ENCODE data around the gene CHRNG. TPM values are rescaled to one million over a fixed set of nuclear protein-coding genes. Genes with fewer than 3 reads are reported as not detected.
"Not testable (repeated sequence)": the region's sequence is repeated elsewhere in the genome, so short reads cannot be mapped to it uniquely, and the experiment has no call there.

The CHRNG gene
- polyA plus RNA-seq, 1 donor, result 0.21 TPM

GRCh38 chr2:232563580-232563979 lies 24.1 kb downstream of the CHRNG start:
- H3K27ac ChIP-seq (ENCODE audit: low read length), result no peak overlapping the region
- no peak for DNase-seq
- H3K36me3 ChIP-seq (ENCODE audit: control insufficient read depth, insufficient read depth, low read length), result peaks cover 73% of the 10 kb centered on the region
- no peaks in the 10 kb centered on the region for H3K4me1 ChIP-seq (ENCODE audit: control insufficient read depth, insufficient read depth, low read length)
- no peaks in the 10 kb centered on the region for H3K27me3 ChIP-seq (ENCODE audit: control insufficient read depth, insufficient read depth, low read length)
- no peak overlapping the region for H3K4me3 ChIP-seq (ENCODE audit: low read length)
- WGBS (ENCODE audit: insufficient coverage, low lambda C conversion rate), result 100% methylated on average over 1 of the region's 3 CpGs
- H3K9me3 ChIP-seq (ENCODE audit: control insufficient read depth, low read depth, low read length), result no peaks in the 10 kb centered on the region

DNA sequence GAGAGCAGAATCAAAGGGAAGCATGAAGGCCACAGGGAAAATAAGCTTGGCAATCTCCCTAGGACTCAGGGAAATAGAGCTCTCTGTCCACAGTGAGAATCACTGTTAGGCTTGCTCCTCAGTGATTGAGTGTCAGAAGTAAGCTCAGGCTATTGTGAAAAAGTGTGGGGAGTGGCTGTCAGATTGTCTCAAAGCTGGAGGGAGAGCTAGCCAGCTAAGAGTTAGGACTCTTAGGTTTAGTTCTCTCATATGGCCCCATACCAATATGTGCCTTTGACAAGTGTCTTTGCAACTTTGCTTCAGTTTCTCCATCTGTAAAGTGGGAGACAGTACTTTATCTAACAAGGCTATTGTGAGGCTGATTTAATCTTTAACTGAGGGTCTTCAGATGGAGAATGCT lies 28.2 kb downstream of the CHRNG start:
- H3K27me3 ChIP-seq (ENCODE audit: control insufficient read depth, insufficient read depth, low read length), result no peaks in the 10 kb centered on the region
- H3K9me3 ChIP-seq (ENCODE audit: control insufficient read depth, low read depth, low read length), result no peaks in the 10 kb centered on the region
- H3K27ac ChIP-seq (ENCODE audit: low read length), result no peak overlapping the region
- no peak overlapping the region for H3K4me3 ChIP-seq (ENCODE audit: low read length)
- DNase-seq, result no peak
- peaks cover 10% of the 10 kb centered on the region for H3K4me1 ChIP-seq (ENCODE audit: control insufficient read depth, insufficient read depth, low read length)
- H3K36me3 ChIP-seq (ENCODE audit: control insufficient read depth, insufficient read depth, low read length), result peaks cover 72% of the 10 kb centered on the region

DNA sequence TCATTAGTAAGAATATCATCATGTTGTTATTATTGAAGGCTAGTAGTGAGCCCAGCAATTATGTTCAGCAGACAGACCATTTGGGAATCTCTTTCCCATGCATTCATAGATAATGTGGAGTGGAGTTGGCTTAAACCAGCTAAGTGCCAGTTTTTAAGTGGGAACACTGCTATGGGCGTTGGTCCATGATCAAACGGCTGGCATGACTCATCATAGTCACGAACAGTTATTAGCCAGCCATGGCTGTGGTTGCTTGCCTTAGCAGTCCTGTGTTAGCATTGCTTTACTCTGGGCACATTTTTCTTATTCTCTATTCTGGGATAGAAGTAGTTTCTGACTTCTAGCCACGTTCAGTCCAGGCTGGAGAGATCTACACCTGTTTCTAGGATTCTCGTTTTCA lies 28.7 kb downstream of the CHRNG start:
- Histone ChIP-seq H3K27me3 (ENCODE audit: control insufficient read depth, insufficient read depth, low read length) (no peaks in the 10 kb centered on the region), H3K36me3 (ENCODE audit: control insufficient read depth, insufficient read depth, low read length) (peaks cover 68% of the 10 kb centered on the region), H3K4me1 (ENCODE audit: control insufficient read depth, insufficient read depth, low read length) (peaks cover 15% of the 10 kb centered on the region), H3K4me3 (ENCODE audit: low read length) (no peak overlapping the region), H3K27ac (ENCODE audit: low read length) (no peak overlapping the region), H3K9me3 (ENCODE audit: control insufficient read depth, low read depth, low read length) (no peaks in the 10 kb centered on the region)
- no peak for DNase-seq
- 100% methylated on average over 2 of the region's 5 CpGs for WGBS (ENCODE audit: insufficient coverage, low lambda C conversion rate)

DNA sequence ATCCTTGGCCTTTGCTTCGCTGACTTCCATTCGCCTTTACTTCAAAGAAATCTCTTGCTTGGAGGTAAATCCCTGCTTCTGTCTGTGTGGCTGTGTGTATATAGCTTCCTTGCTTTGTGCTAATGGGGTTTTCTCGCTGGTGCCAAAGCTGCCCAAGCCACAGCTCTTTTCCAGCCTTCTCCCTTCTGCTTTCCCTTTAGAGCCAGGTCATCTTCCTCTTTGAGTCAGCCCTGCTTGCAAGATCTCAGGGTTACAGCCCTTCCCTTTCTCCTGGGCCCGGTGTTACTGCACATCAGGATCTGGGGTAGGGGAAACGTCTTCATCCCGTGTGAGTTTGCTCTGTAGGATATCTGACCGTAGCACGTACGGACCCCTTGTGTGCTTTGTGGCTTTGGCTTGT lies 30.0 kb downstream of the CHRNG start:
- Histone ChIP-seq H3K36me3 (ENCODE audit: control insufficient read depth, insufficient read depth, low read length) (peaks cover 70% of the 10 kb centered on the region), H3K4me3 (ENCODE audit: low read length) (no peak overlapping the region), H3K9me3 (ENCODE audit: control insufficient read depth, low read depth, low read length) (no peaks in the 10 kb centered on the region), H3K27ac (ENCODE audit: low read length) (no peak overlapping the region), H3K27me3 (ENCODE audit: control insufficient read depth, insufficient read depth, low read length) (no peaks in the 10 kb centered on the region), H3K4me1 (ENCODE audit: control insufficient read depth, insufficient read depth, low read length) (peaks cover 29% of the 10 kb centered on the region)
- WGBS (ENCODE audit: insufficient coverage, low lambda C conversion rate), result no CpG with 5 or more reads among the region's 9 CpGs
- no peak for DNase-seq

GRCh38 chr2:232570481-232570880 lies 31.0 kb downstream of the CHRNG start:
- Histone ChIP-seq H3K4me1 (ENCODE audit: control insufficient read depth, insufficient read depth, low read length) (peaks cover 37% of the 10 kb centered on the region), H3K36me3 (ENCODE audit: control insufficient read depth, insufficient read depth, low read length) (peaks cover 68% of the 10 kb centered on the region)
- not testable (repeated sequence) for H3K4me3 ChIP-seq (ENCODE audit: low read length); H3K9me3 ChIP-seq (ENCODE audit: control insufficient read depth, low read depth, low read length); H3K27me3 ChIP-seq (ENCODE audit: control insufficient read depth, insufficient read depth, low read length); DNase-seq; H3K27ac ChIP-seq (ENCODE audit: low read length)
- no CpG with 5 or more reads among the region's 6 CpGs for WGBS (ENCODE audit: insufficient coverage, low lambda C conversion rate)

DNA sequence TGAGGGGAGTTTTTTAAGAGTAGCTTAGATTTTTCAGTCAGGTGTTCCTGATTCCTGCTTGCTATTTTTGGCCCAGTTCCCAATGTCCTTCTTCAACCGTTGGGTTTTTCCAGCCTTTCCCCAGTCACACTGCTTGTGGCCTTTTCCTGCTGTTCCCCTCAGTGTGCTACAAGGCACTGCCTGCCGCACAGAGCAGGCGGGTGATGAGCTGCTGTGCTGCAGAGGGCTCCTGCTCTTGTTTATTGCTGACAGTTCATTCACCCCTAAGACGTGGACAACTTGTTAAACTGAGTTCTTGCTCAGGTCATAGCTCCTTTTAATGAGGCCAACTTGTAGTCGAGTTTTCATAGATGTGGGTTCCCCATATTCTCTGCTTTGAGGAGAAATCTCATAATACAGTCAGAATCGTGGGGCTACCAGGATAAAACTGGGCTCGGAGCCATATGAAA lies 31.6 kb downstream of the CHRNG start:
- H3K9me3 ChIP-seq (ENCODE audit: control insufficient read depth, low read depth, low read length), result no peaks in the 10 kb centered on the region
- H3K4me3 ChIP-seq (ENCODE audit: low read length), result no peak overlapping the region
- DNase-seq, result peak in 1 of 2 donors; percentile 29
- no peak overlapping the region for H3K27ac ChIP-seq (ENCODE audit: low read length)
- H3K36me3 ChIP-seq (ENCODE audit: control insufficient read depth, insufficient read depth, low read length), result peaks cover 62% of the 10 kb centered on the region
- H3K4me1 ChIP-seq (ENCODE audit: control insufficient read depth, insufficient read depth, low read length), result peaks cover 37% of the 10 kb centered on the region
- no CpG with 5 or more reads among the region's 7 CpGs for WGBS (ENCODE audit: insufficient coverage, low lambda C conversion rate)
- no peaks in the 10 kb centered on the region for H3K27me3 ChIP-seq (ENCODE audit: control insufficient read depth, insufficient read depth, low read length)

GRCh38 chr2:232573042-232573441 lies 33.5 kb downstream of the CHRNG start:
- Histone ChIP-seq H3K4me1 (ENCODE audit: control insufficient read depth, insufficient read depth, low read length) (peaks cover 53% of the 10 kb centered on the region), H3K27me3 (ENCODE audit: control insufficient read depth, insufficient read depth, low read length) (no peaks in the 10 kb centered on the region), H3K36me3 (ENCODE audit: control insufficient read depth, insufficient read depth, low read length) (peaks cover 44% of the 10 kb centered on the region), H3K4me3 (ENCODE audit: low read length) (no peak overlapping the region), H3K27ac (ENCODE audit: low read length) (peak overlapping the region; percentile 68), H3K9me3 (ENCODE audit: control insufficient read depth, low read depth, low read length) (no peaks in the 10 kb centered on the region)
- DNase-seq, result peak in 1 of 2 donors; percentile 36

DNA sequence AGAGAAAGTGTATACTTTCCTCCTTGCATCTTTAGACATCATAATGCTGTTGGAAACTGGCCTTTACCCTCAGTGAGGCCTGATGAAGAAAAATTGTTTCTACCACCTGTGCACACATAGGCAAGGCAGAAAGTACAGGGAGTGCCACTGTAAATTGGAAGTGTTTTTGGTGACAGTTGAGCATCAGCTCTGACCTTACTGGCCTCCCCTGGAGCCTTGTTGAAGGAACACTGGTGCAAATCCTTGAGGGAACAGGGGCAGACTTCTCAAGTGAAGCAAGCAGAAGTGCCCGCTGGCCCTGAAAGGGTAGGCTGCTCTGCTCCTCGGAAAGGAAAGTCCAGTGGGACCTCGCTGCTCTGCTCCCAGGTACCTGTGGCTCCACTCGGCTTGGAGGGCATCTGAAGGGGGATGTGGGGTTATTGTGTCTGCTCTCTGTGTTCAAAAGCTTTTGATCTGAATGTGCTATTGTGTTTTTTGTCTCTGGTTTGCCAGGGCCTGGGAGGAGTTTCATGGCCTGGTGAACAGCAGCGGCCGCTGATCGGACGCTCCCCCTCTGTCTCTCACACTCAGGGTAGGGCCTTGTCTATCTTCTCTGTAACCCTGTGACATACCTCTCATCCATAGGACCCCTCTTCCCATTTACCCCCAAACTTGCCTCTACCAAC lies 34.4 kb downstream of the CHRNG start:
- Histone ChIP-seq H3K9me3 (ENCODE audit: control insufficient read depth, low read depth, low read length) (no peaks in the 10 kb centered on the region), H3K27ac (ENCODE audit: low read length) (peak overlapping the region; percentile 68), H3K4me3 (ENCODE audit: low read length) (no peak overlapping the region), H3K27me3 (ENCODE audit: control insufficient read depth, insufficient read depth, low read length) (no peaks in the 10 kb centered on the region), H3K4me1 (ENCODE audit: control insufficient read depth, insufficient read depth, low read length) (peaks cover 58% of the 10 kb centered on the region), H3K36me3 (ENCODE audit: control insufficient read depth, insufficient read depth, low read length) (peaks cover 36% of the 10 kb centered on the region)
- DNase-seq, result peak in 1 of 2 donors; percentile 76
- WGBS (ENCODE audit: insufficient coverage, low lambda C conversion rate), result no CpG with 5 or more reads among the region's 8 CpGs

GRCh38 chr2:232574674-232575403 lies 35.3 kb downstream of the CHRNG start:
- WGBS (ENCODE audit: insufficient coverage, low lambda C conversion rate), result no CpG with 5 or more reads among the region's 5 CpGs
- DNase-seq, result peak in 1 of 2 donors; percentile 62
- no peak overlapping the region for H3K4me3 ChIP-seq (ENCODE audit: low read length)
- peaks cover 67% of the 10 kb centered on the region for H3K4me1 ChIP-seq (ENCODE audit: control insufficient read depth, insufficient read depth, low read length)
- H3K27ac ChIP-seq (ENCODE audit: low read length), result peak overlapping the region; percentile 68
- H3K27me3 ChIP-seq (ENCODE audit: control insufficient read depth, insufficient read depth, low read length), result no peaks in the 10 kb centered on the region
- peaks cover 26% of the 10 kb centered on the region for H3K36me3 ChIP-seq (ENCODE audit: control insufficient read depth, insufficient read depth, low read length)
- H3K9me3 ChIP-seq (ENCODE audit: control insufficient read depth, low read depth, low read length), result no peaks in the 10 kb centered on the region

DNA sequence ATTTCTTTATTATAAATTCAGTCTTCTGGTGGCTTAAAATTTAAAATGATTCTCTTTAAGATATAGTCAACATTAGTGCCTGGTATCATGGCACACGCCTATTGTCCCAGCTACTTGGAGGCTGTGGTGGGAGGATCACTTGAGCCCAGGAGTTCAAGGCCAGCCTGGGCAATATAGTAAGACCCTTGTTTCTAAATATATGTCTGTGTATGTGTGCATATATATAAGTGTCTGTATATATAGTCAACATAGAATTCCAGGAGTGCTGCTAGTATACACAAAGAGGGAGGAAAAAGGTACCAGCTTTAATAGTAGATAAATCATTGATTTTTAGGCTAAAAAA lies 35.9 kb downstream of the CHRNG start:
- Histone ChIP-seq H3K36me3 (ENCODE audit: control insufficient read depth, insufficient read depth, low read length) (peaks cover 21% of the 10 kb centered on the region), H3K27me3 (ENCODE audit: control insufficient read depth, insufficient read depth, low read length) (no peaks in the 10 kb centered on the region), H3K27ac (ENCODE audit: low read length) (no peak overlapping the region), H3K9me3 (ENCODE audit: control insufficient read depth, low read depth, low read length) (no peaks in the 10 kb centered on the region), H3K4me3 (ENCODE audit: low read length) (no peak overlapping the region), H3K4me1 (ENCODE audit: control insufficient read depth, insufficient read depth, low read length) (peaks cover 72% of the 10 kb centered on the region)
- no peak for DNase-seq
- WGBS (ENCODE audit: insufficient coverage, low lambda C conversion rate), result 100% methylated on average over 1 of the region's 1 CpG

GRCh38 chr2:232576995-232577394 lies 37.5 kb downstream of the CHRNG start:
- Histone ChIP-seq H3K9me3 (ENCODE audit: control insufficient read depth, low read depth, low read length) (no peaks in the 10 kb centered on the region), H3K4me3 (ENCODE audit: low read length) (no peak overlapping the region), H3K4me1 (ENCODE audit: control insufficient read depth, insufficient read depth, low read length) (peaks cover 68% of the 10 kb centered on the region), H3K36me3 (ENCODE audit: control insufficient read depth, insufficient read depth, low read length) (peaks cover 20% of the 10 kb centered on the region), H3K27ac (ENCODE audit: low read length) (peak overlapping the region; percentile 1), H3K27me3 (ENCODE audit: control insufficient read depth, insufficient read depth, low read length) (no peaks in the 10 kb centered on the region)
- peak in 1 of 2 donors; percentile 42 for DNase-seq
- no CpG with 5 or more reads among the region's 2 CpGs for WGBS (ENCODE audit: insufficient coverage, low lambda C conversion rate)
